ENCODE measurements around the gene IDH2.

DNA sequence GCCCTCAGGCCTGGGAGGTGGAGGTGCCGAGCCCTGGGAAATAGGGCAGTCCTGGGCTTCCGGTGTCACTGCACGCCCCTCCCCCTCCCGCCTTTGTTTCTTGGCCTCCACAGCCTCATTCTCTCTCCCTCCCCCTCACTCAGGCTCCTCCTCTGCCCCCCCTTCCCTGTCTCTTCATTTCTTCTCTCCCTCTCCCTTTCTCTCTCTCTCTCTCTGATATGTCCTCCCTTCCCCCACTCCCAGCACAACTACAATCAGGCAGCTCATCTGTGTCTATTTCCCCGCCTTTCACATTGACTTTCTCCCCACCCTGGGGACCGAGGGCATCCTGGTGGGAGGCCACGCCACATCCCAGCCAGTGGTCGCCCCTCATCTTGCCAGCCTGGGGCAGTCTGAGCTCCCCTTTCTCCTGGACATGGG is 40.2 kb downstream of the IDH2 start:
- no peak for TF ChIP-seq POLR2A (IDR thresholded peaks at IDR 0.05)
- TF ChIP-seq, protein P1, sequence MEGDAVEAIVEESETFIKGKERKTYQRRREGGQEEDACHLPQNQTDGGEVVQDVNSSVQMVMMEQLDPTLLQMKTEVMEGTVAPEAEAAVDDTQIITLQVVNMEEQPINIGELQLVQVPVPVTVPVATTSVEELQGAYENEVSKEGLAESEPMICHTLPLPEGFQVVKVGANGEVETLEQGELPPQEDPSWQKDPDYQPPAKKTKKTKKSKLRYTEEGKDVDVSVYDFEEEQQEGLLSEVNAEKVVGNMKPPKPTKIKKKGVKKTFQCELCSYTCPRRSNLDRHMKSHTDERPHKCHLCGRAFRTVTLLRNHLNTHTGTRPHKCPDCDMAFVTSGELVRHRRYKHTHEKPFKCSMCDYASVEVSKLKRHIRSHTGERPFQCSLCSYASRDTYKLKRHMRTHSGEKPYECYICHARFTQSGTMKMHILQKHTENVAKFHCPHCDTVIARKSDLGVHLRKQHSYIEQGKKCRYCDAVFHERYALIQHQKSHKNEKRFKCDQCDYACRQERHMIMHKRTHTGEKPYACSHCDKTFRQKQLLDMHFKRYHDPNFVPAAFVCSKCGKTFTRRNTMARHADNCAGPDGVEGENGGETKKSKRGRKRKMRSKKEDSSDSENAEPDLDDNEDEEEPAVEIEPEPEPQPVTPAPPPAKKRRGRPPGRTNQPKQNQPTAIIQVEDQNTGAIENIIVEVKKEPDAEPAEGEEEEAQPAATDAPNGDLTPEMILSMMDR (IDR thresholded peaks at IDR 0.05) = no peak

Measured in esophagus squamous epithelium (tissue), 4 donors.